GM12878 (cell line): ENCODE measurements around the gene STT3B. TPM values are rescaled to one million over a fixed set of nuclear protein-coding genes. Genes with fewer than 3 reads are reported as not detected.

Experiments used
- ATAC-seq: fragments of 200-7000 bp; cut with Tn5 transposase; 3 replicates; pipeline ENCODE4 v1.9.1; 2020; ENCODE audit warnings: mild to moderate bottlenecking, moderate library complexity
- BruUV-seq: library from RNA; stranded (reverse); fragments of 400-500 nt; replicated peaks from 2 replicates; lab custom pipeline; 2021; lab: Mats Ljungman, UMichigan
- CTCF ChIA-PET: fragments of 300-600 bp; sonication (Branson Sonifier 250); formaldehyde crosslinking; extraction: SDS; loops from one replicate; lab custom pipeline; 2021; ENCODE audit warnings: inconsistent platforms; lab: Yijun Ruan, JAX
- POLR2A ChIA-PET: fragments of 350-600 bp; formaldehyde crosslinking; extraction: SDS; loops from one replicate; lab custom pipeline; 2021; ENCODE audit warnings: inconsistent platforms; lab: Charles Lee
- RAD21 ChIA-PET: fragments of 300-600 bp; sonication (Branson Sonifier 250); formaldehyde crosslinking; loops from one replicate; lab custom pipeline; 2023; ENCODE audit warnings: antibody characterized with exemption; ENCODE audit not compliant: unreplicated experiment; lab: Charles Lee
- SMC1A ChIA-PET: fragments of 300-600 bp; sonication (Branson Sonifier 250); formaldehyde crosslinking; loops from one replicate; lab custom pipeline; 2023; ENCODE audit not compliant: unreplicated experiment, uncharacterized antibody; lab: Charles Lee
- DNase-seq: peaks from one replicate; pipeline ENCODE4 v3.0.0-alpha.2; 2011; ENCODE audit warnings: low read depth, low spot score
- FAIRE-seq: peaks from 3 replicates; lab custom pipeline; 2011; peaks lifted over from hg19 to GRCh38; lab: Jason Lieb, UNC
- H2AFZ ChIP-seq: 2 replicates; pipeline ENCODE4 v1.6.0; 2011; ENCODE audit warnings: low read depth, low read length, control low read depth; ENCODE audit not compliant: control insufficient read depth
- H3K27ac ChIP-seq: 2 replicates; pipeline ENCODE4 v1.5.1; 2011; ENCODE audit warnings: control low read depth; ENCODE audit not compliant: control insufficient read depth, insufficient read depth
- H3K27me3 ChIP-seq, 2 experiments: replicated peaks in 1 of 2; 2 replicates each; pipeline versions ENCODE4 v1.6.0 to v1.6.1; 2011; ENCODE audit warnings: low read length in 1 of 2; ENCODE audit not compliant: control insufficient read depth in 2 of 2, insufficient read depth in 2 of 2
- H3K36me3 ChIP-seq, 2 experiments: 2 replicates each; pipeline ENCODE4 v1.5.1; 2011; ENCODE audit warnings: low read length in 1 of 2; ENCODE audit not compliant: control insufficient read depth in 2 of 2, insufficient read depth in 2 of 2
- H3K4me1 ChIP-seq: 2 replicates; pipeline ENCODE4 v1.6.1; 2011; ENCODE audit warnings: mild to moderate bottlenecking, low read length, moderate library complexity, mixed read lengths; ENCODE audit not compliant: control insufficient read depth, insufficient read depth
- H3K4me2 ChIP-seq: 2 replicates; pipeline ENCODE4 v1.6.0; 2011; ENCODE audit warnings: control low read depth; ENCODE audit not compliant: control insufficient read depth, insufficient read depth
- H3K4me3 ChIP-seq: fragments of 200-600 bp; sonication (generic); 2 replicates; pipeline ENCODE4 v1.5.1; 2016
- H3K79me2 ChIP-seq: 2 replicates; pipeline ENCODE4 v1.6.0; 2011; ENCODE audit warnings: low read length; ENCODE audit not compliant: control insufficient read depth, insufficient read depth
- H3K9ac ChIP-seq: 2 replicates; pipeline ENCODE4 v1.8.0; 2011; ENCODE audit warnings: low read length, control low read depth, mixed read lengths; ENCODE audit not compliant: control insufficient read depth, insufficient read depth
- H3K9me3 ChIP-seq: replicated peaks from 3 replicates; pipeline ENCODE4 v1.5.1; 2011; ENCODE audit warnings: mild to moderate bottlenecking, low read length; ENCODE audit not compliant: control insufficient read depth, insufficient read depth
- H4K20me1 ChIP-seq: 2 replicates; pipeline ENCODE4 v1.6.0; 2011; ENCODE audit not compliant: control insufficient read depth, insufficient read depth
- CTCF ChIP-seq, 3 experiments: IDR thresholded peaks in 2 of 3; conservative IDR thresholded peaks in 1 of 3; 2 replicates each; pipeline ENCODE4 v1.5.1; 2011; ENCODE audit warnings: low read depth in 3 of 3, low read length in 3 of 3, mild to moderate bottlenecking in 3 of 3, control low read depth in 2 of 3, moderate library complexity in 2 of 3, inconsistent platforms in 1 of 3, mixed read lengths in 1 of 3; ENCODE audit not compliant: control insufficient read depth in 2 of 3, insufficient read depth in 1 of 3; ENCODE audit errors: extremely low read depth in 1 of 3
- IRF3 ChIP-seq: fragments of 450-650 bp; IDR thresholded peaks from 2 replicates; pipeline ENCODE4 v1.6.1; 2014; ENCODE audit warnings: mild to moderate bottlenecking
- MTA3 ChIP-seq: IDR thresholded peaks from 2 replicates; pipeline ENCODE4 v1.6.1; 2012; ENCODE audit warnings: low read length, inconsistent platforms, borderline replicate concordance
- MYB ChIP-seq: fragments of 150-350 bp; IDR thresholded peaks from 2 replicates; pipeline ENCODE4 v1.6.1; 2014; ENCODE audit warnings: mild to moderate bottlenecking, low read depth, low read length, borderline replicate concordance
- NFYB ChIP-seq: IDR thresholded peaks from 2 replicates; pipeline ENCODE4 v1.6.1; 2011; ENCODE audit warnings: low read depth, mild to moderate bottlenecking, low read length, improper control_type of control experiment, moderate library complexity; ENCODE audit not compliant: insufficient read depth
- NRF1 ChIP-seq: conservative IDR thresholded peaks from 2 replicates; pipeline ENCODE4 v1.6.1; 2011; ENCODE audit warnings: mild to moderate bottlenecking, low read depth, low read length, improper control_type of control experiment
- POLR2A ChIP-seq: IDR thresholded peaks from 2 replicates; pipeline ENCODE4 v1.6.1; 2011; ENCODE audit warnings: low read depth, mild to moderate bottlenecking, low read length
- RAD21 ChIP-seq: IDR thresholded peaks from 2 replicates; pipeline ENCODE4 v1.6.1; 2011; ENCODE audit warnings: mild to moderate bottlenecking, low read depth, low read length, moderate library complexity; ENCODE audit not compliant: insufficient read depth
- SMC3 ChIP-seq: IDR thresholded peaks from 2 replicates; pipeline ENCODE4 v1.6.1; 2011; ENCODE audit warnings: low read length, improper control_type of control experiment, borderline replicate concordance
- TAF1 ChIP-seq: IDR thresholded peaks from 2 replicates; pipeline ENCODE4 v1.6.1; 2011; ENCODE audit warnings: mild to moderate bottlenecking, low read depth, low read length, borderline replicate concordance
- WGBS: methylation state at CpG from one replicate; pipeline ENCODE4 v1.1.6; 2016; ENCODE audit warnings: low lambda C conversion rate; ENCODE audit not compliant: insufficient replicate concordance, insufficient coverage; ENCODE audit errors: missing lambda C conversion rate; 5-methylcytosine and 5-hydroxymethylcytosine counted together
- in situ Hi-C: fragments of 300-500 bp; cut with MboI; formaldehyde crosslinking; loops from 9 replicates; pipeline ENCODE4 v1.14.3; 2018; ENCODE audit warnings: mixed read lengths
- intact Hi-C: fragments of 100-400 bp; cut with micrococcal nuclease; formaldehyde crosslinking; loops from one replicate; pipeline ENCODE4 v1.14.2; 2022; ENCODE audit not compliant: unreplicated experiment
- polyA plus RNA-seq, 11 experiments: library from polyadenylated mRNA; depleted of rRNA in 4 of 11; unstranded in 6 of 11; stranded (reverse) in 5 of 11; fragments of >200 nt; fragmentation: Nextera tagmentation in 4 of 11; fragmentation: Illumina TruSeq in 1 of 11; extraction: Ambion mirVana in 4 of 11; extraction: Trizol in 1 of 11; gene quantifications; 1 replicate in 1 of 11; 2 replicates in 10 of 11; pipeline versions ENCODE4 v1.2.1 to v1.2.3, GENCODE V29; 2011 to 2016; ENCODE audit warnings: inconsistent platforms in 2 of 11, missing spikeins in 2 of 11, low read depth in 1 of 11
- total RNA-seq, 4 experiments: library from RNA; depleted of rRNA in 3 of 4; stranded (reverse); fragments of >200 nt in 3 of 4; fragmentation: Illumina TruSeq in 1 of 4; extraction: Trizol in 1 of 4; gene quantifications; 2 replicates each; pipeline versions ENCODE4 v1.2.1 to v1.2.3, GENCODE V29; 2013 to 2021

The STT3B gene
- total and polyA plus RNA-seq, 10 of the 15 experiments (the other 5 are each of a cell fraction or from before 2014, with no cell fraction given): 19.9 to 208 (median 79.6) TPM

DNA sequence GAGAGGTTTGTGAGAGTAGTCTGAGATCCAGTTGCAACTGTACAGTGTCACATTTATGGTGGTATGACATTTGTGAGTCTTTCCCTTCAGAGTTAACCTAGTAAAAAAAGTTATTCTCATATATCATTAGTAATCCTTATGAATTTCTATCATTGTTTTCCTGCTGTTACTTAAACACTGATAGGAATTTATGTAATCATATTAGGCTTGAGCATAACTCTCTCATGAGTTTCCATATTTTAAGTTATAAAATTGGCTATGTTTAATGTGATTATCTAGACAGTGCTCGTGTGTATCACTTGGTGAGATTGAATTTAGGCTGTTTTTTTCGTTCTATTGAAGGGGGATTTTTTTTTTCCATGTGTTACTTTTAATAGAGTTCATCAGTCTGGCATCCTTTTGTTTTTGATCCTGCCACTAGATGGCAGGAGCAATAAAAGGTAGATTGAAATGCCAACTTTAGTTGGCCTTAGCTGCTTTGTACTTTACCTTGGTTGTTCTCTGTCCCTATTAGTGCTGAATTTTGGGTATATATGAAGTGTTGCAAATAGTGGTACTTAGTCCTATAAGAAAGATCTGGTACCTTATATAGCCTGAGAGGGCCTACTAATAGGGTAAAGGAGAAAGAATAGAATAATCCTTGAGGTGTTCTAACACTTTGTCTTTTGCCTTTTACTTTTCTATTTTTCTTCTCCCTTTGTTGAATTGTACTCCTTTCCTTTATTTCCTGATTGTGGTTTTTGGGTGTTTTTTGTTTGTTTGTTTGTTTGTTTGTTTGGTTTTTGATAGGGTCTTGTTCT is 17.9 kb downstream of the STT3B start:
- ChIA-PET SMC1A (interaction anchor here (0.6 to 1.4 kb wide), 8 partner anchors 11 to 214 kb away, joined by 3 to 7 read pairs (median 4); no protein-coding TSS in a partner anchor), RAD21 (interaction anchor here (0.6 to 1.0 kb wide), 7 partner anchors 11 to 625 kb away, joined by 3 to 4 read pairs (median 3); no protein-coding TSS in a partner anchor)
- no peak for FAIRE-seq
- peaks cover 2% of the 10 kb centered on the region; the same call in 2 of the 3 replicates for H3K9me3 ChIP-seq
- no peaks in the 10 kb centered on the region; the same call in 1 of the 2 replicates for H4K20me1 ChIP-seq
- no peak overlapping the region for H3K27ac ChIP-seq
- TF ChIP-seq MYB: no peak
- peak; percentile 30; the same call in 1 of the 2 replicates for TF ChIP-seq SMC3
- no peak for TF ChIP-seq IRF3
- TF ChIP-seq CTCF (IDR thresholded peaks at IDR 0.05 in 2 of 3, conservative IDR thresholded peaks at IDR 0.05 in 1 of 3; ENCODE audit: control insufficient read depth in 2 of 3, extremely low read depth in 1 of 3, insufficient read depth in 1 of 3, low read depth in 3 of 3, low read length in 3 of 3): peak; percentile 48 to 62 (median 49); a peak in 5 of 6 replicates
- no peak for TF ChIP-seq NFYB
- TF ChIP-seq NRF1: no peak
- no peak for TF ChIP-seq TAF1
- peak; percentile 51 for TF ChIP-seq RAD21
- TF ChIP-seq POLR2A: no peak
- TF ChIP-seq MTA3: no peak
- TF ChIP-seq, all 136 proteins: peak for 3
- BruUV-seq: no TSS peak
- no peak for DNase-seq
- Histone ChIP-seq H3K9ac (no peak overlapping the region), H3K4me2 (no peak overlapping the region), H3K4me1 (no peaks in the 10 kb centered on the region), H2AFZ (no peak overlapping the region), H3K36me3 (no peaks in the 10 kb centered on the region; a peak in 2 of 4 replicates), H3K79me2 (peaks cover 93% of the 10 kb centered on the region), H3K27me3 (no peaks in the 10 kb centered on the region), H3K4me3 (no peak overlapping the region)
- ChIA-PET CTCF (interaction anchor here (0.6 to 3.5 kb wide), 16 partner anchors 11 to 177 kb away, joined by 3 to 19 read pairs (median 4); no protein-coding TSS in a partner anchor), POLR2A (no interaction called here)
- intact Hi-C loops: loop anchor here (5.0 kb wide), 2 partner anchors 147 to 217 kb away; no protein-coding TSS in a partner anchor
- in situ Hi-C loops: no loop called here
- ATAC-seq: peak; percentile 71
- 0% methylated on average over 2 of the region's 2 CpGs for WGBS
